ENCODE measurements around the gene LRCH1.

LRCH1 gene

DNA sequence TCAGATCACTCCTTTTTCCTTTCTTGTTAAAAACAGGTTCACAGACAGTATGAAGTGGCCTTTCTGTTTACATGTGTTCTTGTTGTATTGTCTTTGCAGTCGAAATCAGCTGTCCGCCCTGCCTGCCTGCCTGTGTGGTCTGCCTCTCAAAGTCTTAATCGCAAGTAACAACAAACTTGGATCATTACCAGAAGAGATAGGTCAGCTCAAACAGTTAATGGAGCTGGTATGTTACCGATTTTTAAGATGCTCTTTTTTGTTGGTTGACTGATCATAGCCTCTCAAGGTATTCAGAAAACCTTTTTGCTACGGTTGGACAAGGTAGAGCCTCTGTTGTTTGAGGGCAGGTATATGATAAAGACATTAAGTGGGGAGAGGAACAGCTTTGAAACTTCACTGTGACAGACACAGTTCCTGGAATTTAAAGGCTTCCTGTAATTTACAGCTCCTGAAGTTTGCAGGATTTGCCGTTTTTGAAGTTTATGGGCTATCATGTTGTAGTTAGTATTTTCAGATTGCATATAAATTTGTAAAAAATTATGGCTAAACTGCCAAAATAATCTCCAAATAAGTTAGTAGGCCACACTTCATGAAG lies 116.1 kb downstream of the LRCH1 start:
- DNase-seq (ENCODE audit: extremely low spot score): no peak
- no peak for TF ChIP-seq LEF1 (IDR thresholded peaks at IDR 0.05; ENCODE audit: borderline replicate concordance)
- no peak for TF ChIP-seq FOXK2 (IDR thresholded peaks at IDR 0.05)
- no peak for TF ChIP-seq CTBP1 (IDR thresholded peaks at IDR 0.05; ENCODE audit: borderline replicate concordance)
- no peak for TF ChIP-seq SP1 (IDR thresholded peaks at IDR 0.05)
- TF ChIP-seq BHLHE40 (IDR thresholded peaks at IDR 0.05; ENCODE audit: borderline replicate concordance): no peak
- TF ChIP-seq HDGF (IDR thresholded peaks at IDR 0.05; ENCODE audit: borderline replicate concordance): no peak
- no peak for TF ChIP-seq FOXM1 (IDR thresholded peaks at IDR 0.05; ENCODE audit: borderline replicate concordance)
- TF ChIP-seq NFRKB (IDR thresholded peaks at IDR 0.05): no peak
- TF ChIP-seq TARDBP (IDR thresholded peaks at IDR 0.05): no peak
- no peak for TF ChIP-seq ZNF384 (IDR thresholded peaks at IDR 0.05)
- TF ChIP-seq ARNT (IDR thresholded peaks at IDR 0.05): no peak
- TF ChIP-seq, protein P1, sequence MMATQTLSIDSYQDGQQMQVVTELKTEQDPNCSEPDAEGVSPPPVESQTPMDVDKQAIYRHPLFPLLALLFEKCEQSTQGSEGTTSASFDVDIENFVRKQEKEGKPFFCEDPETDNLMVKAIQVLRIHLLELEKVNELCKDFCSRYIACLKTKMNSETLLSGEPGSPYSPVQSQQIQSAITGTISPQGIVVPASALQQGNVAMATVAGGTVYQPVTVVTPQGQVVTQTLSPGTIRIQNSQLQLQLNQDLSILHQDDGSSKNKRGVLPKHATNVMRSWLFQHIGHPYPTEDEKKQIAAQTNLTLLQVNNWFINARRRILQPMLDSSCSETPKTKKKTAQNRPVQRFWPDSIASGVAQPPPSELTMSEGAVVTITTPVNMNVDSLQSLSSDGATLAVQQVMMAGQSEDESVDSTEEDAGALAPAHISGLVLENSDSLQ (IDR thresholded peaks at IDR 0.05): no peak
- TF ChIP-seq ELF4 (IDR thresholded peaks at IDR 0.05): no peak
- TF ChIP-seq SUZ12 (IDR thresholded peaks at IDR 0.05): no peak
- no peak for TF ChIP-seq FOXA1 (IDR thresholded peaks at IDR 0.05)
- TF ChIP-seq L3MBTL2 (conservative IDR thresholded peaks at IDR 0.05): no peak
- CTCF ChIA-PET: no interaction called here
- POLR2A ChIA-PET: interaction anchor here (1.0 kb wide), 1 partner anchor 113 kb away, joined by 3 read pairs; no protein-coding TSS in a partner anchor

DNA sequence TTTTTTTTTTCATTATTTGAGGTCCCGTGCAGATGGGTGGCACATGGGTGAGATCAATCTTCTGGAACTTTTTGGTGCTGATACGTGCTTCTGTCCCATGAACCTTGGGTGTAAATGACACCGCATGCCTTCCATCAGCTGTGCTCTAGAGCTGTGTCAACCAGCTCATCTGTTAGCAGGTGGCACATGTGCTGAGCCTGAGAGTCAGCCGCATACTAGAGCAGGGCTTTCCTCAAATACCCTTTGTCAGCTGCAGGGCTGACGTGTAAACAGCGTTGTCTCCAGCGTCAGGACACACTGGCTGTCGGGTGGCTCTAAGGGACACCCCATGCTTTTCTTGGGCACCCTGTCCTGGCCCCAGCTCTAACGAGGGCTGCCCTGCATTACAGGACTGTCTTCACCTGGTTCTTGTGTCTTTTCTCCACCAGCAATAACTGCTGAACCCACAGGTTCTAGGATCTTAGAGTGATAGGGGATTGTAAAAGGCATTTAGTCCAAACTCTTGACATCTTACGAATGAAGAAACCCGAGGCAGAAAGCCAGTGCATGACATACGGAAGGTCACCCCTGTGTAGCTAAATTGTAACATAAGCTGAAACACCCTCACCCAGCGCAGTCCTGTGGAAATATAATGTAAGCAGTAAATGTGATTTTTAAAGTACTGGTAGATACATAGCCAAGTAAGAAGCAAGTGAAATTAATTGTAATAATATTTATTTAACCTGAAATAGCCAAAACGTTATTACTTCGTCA lies 119.5 kb downstream of the LRCH1 start:
- CTCF ChIA-PET: no interaction called here
- no peak for DNase-seq (ENCODE audit: extremely low spot score)
- TF ChIP-seq FOXK2 (IDR thresholded peaks at IDR 0.05) (no peak), SP1 (IDR thresholded peaks at IDR 0.05) (no peak), TARDBP (IDR thresholded peaks at IDR 0.05) (no peak), SUZ12 (IDR thresholded peaks at IDR 0.05) (no peak), BHLHE40 (IDR thresholded peaks at IDR 0.05; ENCODE audit: borderline replicate concordance) (no peak), ELF4 (IDR thresholded peaks at IDR 0.05) (no peak), HDGF (IDR thresholded peaks at IDR 0.05; ENCODE audit: borderline replicate concordance) (no peak), ZNF384 (IDR thresholded peaks at IDR 0.05) (no peak), CTBP1 (IDR thresholded peaks at IDR 0.05; ENCODE audit: borderline replicate concordance) (no peak), FOXA1 (IDR thresholded peaks at IDR 0.05) (no peak), LEF1 (IDR thresholded peaks at IDR 0.05; ENCODE audit: borderline replicate concordance) (no peak), NFRKB (IDR thresholded peaks at IDR 0.05) (no peak)
- TF ChIP-seq, protein P1 (IDR thresholded peaks at IDR 0.05): no peak
- POLR2A ChIA-PET: no interaction called here

DNA sequence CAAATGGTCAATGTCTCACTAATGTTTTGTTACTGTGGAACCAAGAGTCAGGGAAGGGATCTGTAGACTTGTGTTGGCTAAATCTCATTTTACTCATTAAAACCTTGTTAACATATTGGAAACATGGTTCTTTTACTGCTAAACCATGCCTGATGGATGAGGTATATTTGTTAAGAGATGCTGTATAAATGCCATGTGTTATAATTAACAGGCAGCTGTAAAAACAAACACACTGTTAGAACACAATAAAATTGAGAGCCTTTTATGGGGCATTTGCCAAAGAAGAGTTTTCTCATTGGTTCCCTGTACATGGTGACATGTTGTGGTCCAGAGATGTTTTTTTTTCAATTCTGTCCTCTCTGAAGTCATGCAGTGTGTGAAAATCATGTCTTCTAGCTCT lies 122.0 kb downstream of the LRCH1 start:
- DNase-seq (ENCODE audit: extremely low spot score): peak; percentile 26
- no peak for TF ChIP-seq NFRKB (IDR thresholded peaks at IDR 0.05)
- TF ChIP-seq SUZ12 (IDR thresholded peaks at IDR 0.05): no peak
- peak; percentile 73 for TF ChIP-seq ZNF384 (IDR thresholded peaks at IDR 0.05)
- no peak for TF ChIP-seq ARNT (IDR thresholded peaks at IDR 0.05)
- TF ChIP-seq, protein P1 (IDR thresholded peaks at IDR 0.05): peak; percentile 82
- TF ChIP-seq TARDBP (IDR thresholded peaks at IDR 0.05): no peak
- no peak for TF ChIP-seq FOXK2 (IDR thresholded peaks at IDR 0.05)
- no peak for TF ChIP-seq LEF1 (IDR thresholded peaks at IDR 0.05; ENCODE audit: borderline replicate concordance)
- TF ChIP-seq ELF4 (IDR thresholded peaks at IDR 0.05): no peak
- TF ChIP-seq HDGF (IDR thresholded peaks at IDR 0.05; ENCODE audit: borderline replicate concordance): no peak
- no peak for TF ChIP-seq SP1 (IDR thresholded peaks at IDR 0.05)
- no peak for TF ChIP-seq BHLHE40 (IDR thresholded peaks at IDR 0.05; ENCODE audit: borderline replicate concordance)
- TF ChIP-seq FOXM1 (IDR thresholded peaks at IDR 0.05; ENCODE audit: borderline replicate concordance): no peak
- no peak for TF ChIP-seq L3MBTL2 (conservative IDR thresholded peaks at IDR 0.05)
- TF ChIP-seq CTBP1 (IDR thresholded peaks at IDR 0.05; ENCODE audit: borderline replicate concordance): peak; percentile 65
- ChIA-PET POLR2A (no interaction called here), CTCF (no interaction called here)

DNA sequence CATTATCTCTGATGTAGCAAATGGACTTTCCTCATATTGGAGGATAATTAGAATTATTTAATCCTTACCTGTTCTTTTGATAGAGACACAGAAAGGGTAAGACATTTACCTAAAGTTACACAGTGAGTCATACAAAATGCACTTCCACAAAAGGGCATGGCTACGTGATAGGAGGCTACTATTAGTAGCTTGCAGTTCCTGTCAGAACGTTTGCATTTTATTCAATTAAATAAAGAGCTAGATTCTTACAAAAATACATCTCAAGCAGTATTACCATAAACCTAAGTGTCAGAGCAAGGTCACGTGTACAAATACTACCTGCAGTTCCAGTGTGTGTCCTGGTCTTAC lies 123.4 kb downstream of the LRCH1 start:
- no peak for TF ChIP-seq BHLHE40 (IDR thresholded peaks at IDR 0.05; ENCODE audit: borderline replicate concordance)
- TF ChIP-seq, protein P1 (IDR thresholded peaks at IDR 0.05): no peak
- no peak for TF ChIP-seq FOXK2 (IDR thresholded peaks at IDR 0.05)
- TF ChIP-seq HDGF (IDR thresholded peaks at IDR 0.05; ENCODE audit: borderline replicate concordance): no peak
- no peak for TF ChIP-seq FOXM1 (IDR thresholded peaks at IDR 0.05; ENCODE audit: borderline replicate concordance)
- TF ChIP-seq FOXA1 (IDR thresholded peaks at IDR 0.05): no peak
- no peak for TF ChIP-seq CTBP1 (IDR thresholded peaks at IDR 0.05; ENCODE audit: borderline replicate concordance)
- TF ChIP-seq SP1 (IDR thresholded peaks at IDR 0.05): no peak
- TF ChIP-seq TARDBP (IDR thresholded peaks at IDR 0.05): no peak
- TF ChIP-seq SUZ12 (IDR thresholded peaks at IDR 0.05): no peak
- TF ChIP-seq L3MBTL2 (conservative IDR thresholded peaks at IDR 0.05): no peak
- TF ChIP-seq ARNT (IDR thresholded peaks at IDR 0.05): no peak
- TF ChIP-seq ZNF384 (IDR thresholded peaks at IDR 0.05): no peak
- CTCF ChIA-PET: no interaction called here
- POLR2A ChIA-PET: no interaction called here
- no peak for DNase-seq (ENCODE audit: extremely low spot score)

All from HEK293T (cell line).